ENCODE results near the gene CNIH2.
"Not testable (repeated sequence)": the region's sequence is repeated elsewhere in the genome, so short reads cannot be mapped to it uniquely, and the experiment has no call there.

CNIH2 gene

DNA sequence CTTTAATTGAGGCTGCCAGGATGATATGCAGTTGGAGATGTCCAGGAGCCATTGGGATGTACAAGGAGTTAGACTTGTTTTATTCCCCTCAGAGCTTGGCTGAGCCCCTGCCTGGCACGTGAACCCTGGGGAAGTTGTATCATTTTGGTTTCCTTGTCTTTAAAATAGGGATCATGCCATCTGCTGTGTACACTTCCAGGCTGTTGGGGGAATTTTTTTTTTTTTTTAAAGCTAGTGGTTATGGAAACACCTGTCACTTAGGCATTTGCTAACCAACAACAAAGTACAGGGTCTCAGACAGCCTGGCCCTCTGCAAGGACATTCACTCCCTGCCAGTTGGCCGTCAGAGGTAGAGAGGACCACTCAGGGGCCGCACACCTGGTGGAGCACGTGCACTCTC lies 18.0 kb upstream of the CNIH2 start:
- no peak for DNase-seq

DNA sequence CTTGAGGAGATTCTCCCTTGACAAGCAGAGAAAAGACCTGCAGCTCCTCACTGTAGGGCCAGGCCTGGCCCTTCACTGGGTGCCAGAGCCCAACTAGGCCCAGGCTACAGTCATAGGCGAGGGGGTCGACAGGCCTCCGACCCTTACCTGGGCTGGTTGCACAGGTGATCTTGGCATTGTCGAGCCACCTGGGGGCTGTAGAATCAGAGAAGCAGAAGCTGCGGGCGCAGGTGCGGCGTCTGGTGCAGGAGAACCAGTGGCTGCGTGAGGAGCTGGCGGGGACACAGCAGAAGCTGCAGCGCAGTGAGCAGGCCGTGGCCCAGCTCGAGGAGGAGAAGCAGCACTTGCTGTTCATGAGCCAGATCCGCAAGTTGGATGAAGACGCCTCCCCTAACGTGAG lies 16.4 kb upstream of the CNIH2 start:
- DNase-seq = no peak

DNA sequence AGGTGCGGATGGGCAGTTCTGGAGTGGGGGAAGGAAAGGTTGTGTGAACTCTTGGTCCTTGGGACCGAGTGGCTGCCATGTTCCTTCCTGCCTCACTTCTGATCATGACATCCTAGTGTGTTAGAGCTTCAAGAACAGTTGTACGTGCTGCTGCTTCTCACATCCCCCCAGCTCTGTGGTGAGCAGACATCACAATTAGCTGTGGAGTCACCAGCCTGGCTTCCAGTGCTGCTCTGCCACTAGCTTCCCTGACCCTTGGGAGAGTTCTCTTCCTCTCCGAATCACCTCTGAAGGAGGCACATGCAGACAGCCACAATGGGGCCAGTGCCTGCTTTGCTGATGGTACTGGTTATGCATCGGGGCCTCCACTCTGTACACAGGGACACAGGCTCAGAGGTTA lies 15.8 kb upstream of the CNIH2 start:
- no peak for DNase-seq

- DNase-seq = no peak
Measured at GRCh38 chr11:66262696-66263095, 15.3 kb upstream of the CNIH2 start.

DNA sequence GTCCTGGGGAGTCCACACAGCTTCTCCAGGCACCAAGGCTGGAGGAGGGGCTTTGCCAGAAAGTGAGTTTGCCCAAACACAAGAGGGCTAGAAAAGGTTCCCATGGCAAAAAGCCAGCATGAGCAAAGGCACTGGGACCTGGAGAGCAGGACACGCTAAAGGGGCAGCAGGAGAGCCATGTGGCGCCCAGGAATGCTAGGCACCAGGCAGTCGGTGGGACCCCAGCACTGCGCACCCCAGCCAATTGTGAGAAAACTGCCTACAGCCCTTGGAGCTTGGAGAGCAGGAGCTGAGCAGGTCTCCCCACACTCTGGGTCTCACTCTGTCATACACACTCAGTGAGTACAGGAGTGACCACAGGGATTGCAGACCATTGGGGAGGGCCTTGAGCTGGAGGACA lies 14.7 kb upstream of the CNIH2 start:
- DNase-seq = no peak

DNA sequence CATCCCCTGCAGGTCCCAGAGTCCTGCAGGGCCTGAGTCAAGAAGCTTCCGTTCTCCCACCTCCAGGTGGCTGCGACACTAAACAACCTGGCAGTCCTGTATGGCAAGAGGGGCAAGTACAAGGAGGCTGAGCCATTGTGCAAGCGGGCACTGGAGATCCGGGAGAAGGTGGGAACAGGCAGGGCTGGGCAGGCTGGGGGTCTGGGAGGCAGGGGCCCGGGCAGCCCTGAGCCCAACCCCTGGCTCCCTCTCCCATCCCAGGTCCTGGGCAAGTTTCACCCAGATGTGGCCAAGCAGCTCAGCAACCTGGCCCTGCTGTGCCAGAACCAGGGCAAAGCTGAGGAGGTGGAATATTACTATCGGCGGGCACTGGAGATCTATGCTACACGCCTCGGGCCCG lies 14.2 kb upstream of the CNIH2 start:
- no peak for DNase-seq

- no peak for DNase-seq
Measured at GRCh38 chr11:66264383-66264782, 13.6 kb upstream of the CNIH2 start.

GRCh38 chr11:66264914-66265313 lies 13.1 kb upstream of the CNIH2 start:
- peak in 1 of 2 donors; percentile 46 for DNase-seq

- DNase-seq = no peak
Measured at GRCh38 chr11:66265531-66266377, 12.2 kb upstream of the CNIH2 start.

DNA sequence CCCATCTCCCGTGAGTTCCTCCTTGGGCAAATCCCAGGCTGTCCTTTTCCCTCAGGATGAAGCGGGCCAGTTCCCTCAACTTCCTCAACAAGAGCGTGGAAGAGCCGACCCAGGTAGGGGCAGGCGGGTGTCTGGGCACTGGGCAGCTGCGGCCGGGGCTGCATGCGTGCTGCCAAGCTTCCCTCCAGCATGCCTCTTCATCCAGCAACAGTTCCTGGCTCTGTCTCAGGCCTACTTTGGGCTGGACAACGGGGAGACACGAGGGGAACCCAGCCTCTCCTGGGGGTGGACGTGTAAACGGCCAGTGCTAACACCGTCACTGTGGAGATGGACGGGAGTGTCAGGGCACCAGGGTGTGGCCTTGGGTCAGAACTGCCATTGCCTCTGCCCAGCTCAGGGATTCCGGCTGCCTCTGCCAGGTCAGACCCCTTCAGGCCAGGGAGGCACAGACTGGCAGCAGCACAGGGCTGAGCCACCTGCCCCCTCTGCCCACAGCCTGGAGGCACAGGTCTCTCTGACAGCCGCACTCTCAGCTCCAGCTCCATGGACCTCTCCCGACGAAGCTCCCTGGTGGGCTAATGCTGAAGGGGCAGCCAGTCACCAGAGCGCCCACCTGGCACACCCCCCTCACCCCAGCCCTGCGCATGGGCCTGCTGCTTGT lies 11.5 kb upstream of the CNIH2 start:
- DNase-seq = no peak

GRCh38 chr11:66267039-66267378 lies 11.0 kb upstream of the CNIH2 start:
- no peak for DNase-seq

DNA sequence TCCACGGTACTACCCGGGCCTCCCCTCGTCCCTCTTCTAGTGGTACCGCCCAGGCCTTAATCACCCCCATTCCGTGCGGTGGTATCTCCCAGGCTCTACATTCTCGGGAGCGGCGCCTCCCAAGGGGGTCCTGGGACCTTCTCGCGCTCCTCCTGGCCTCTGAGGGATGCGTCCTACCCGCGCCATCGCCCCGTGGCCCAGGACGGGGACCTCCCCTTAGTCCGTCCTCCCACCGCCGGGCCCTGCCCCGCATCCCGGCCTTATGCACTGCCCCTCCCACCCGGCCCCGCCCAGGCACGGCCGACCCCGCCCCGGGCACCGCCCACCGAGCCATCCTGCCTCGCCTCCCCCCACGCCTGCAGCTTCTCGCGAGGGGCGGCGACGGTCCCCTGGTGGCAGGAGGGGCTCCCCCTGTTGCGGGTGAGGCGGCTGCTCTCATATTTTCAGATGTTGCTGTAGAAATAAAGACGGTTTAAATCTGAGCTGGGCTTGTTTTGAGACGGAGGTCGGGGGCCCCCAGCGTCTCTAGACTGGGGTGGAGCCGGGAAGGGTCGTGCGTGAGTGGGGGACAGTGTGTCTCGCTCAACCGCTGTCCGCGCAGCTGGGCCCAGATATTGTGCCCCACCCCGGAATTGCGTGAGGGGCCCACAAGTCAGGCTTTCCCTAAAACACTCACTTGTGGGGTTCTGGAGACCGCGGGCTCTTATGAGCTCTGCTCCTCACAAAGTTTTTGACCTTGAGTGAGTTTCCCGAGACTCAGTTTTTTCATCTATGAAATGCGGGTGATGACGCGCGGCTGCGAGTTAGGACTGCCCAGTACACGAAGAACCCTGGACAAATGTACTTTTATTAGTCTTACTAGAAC lies 10.4 kb upstream of the CNIH2 start:
- DNase-seq = peak; percentile 87 to 89

DNA sequence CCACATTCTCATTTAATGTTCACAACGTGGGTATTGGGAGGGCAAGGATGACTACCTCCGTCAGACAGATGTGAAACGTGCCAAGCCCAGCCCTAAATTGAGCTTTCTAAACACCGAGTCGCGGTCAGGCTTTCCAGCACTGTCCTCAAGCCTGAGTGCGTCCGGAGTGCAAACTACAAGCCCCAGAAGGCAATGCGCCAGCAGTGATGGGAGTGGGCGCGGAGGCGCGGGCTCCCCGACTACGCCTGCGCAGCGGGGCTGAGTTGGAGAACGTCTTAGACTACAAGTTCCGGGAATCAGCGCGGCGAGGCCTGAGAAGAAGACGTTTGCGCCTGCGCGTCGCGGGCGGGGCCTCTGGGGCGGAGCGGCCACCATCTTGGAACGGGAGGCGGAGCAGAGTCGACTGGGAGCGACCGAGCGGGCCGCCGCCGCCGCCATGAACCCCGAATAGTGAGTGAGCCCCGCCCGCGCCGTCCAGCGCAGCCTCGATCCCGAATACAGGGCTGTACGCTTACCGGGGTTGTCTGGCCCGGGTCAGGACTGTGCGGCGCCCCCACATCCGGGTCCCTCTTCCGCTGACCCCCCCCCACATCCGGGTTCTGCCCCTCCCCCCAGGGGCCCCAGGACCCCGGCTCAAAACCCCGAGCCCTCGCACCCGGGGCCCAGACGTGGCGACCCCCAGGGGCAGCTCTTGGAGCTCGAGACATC lies 9.6 kb upstream of the CNIH2 start, which contains the start of gene RAB1B:
Gene RAB1B, plus strand, starts transcription at position 396 of the 708 bp plus-strand sequence. Its CDS starts 41 bp downstream, at position 437.
- DNase-seq = peak; percentile 100

DNA sequence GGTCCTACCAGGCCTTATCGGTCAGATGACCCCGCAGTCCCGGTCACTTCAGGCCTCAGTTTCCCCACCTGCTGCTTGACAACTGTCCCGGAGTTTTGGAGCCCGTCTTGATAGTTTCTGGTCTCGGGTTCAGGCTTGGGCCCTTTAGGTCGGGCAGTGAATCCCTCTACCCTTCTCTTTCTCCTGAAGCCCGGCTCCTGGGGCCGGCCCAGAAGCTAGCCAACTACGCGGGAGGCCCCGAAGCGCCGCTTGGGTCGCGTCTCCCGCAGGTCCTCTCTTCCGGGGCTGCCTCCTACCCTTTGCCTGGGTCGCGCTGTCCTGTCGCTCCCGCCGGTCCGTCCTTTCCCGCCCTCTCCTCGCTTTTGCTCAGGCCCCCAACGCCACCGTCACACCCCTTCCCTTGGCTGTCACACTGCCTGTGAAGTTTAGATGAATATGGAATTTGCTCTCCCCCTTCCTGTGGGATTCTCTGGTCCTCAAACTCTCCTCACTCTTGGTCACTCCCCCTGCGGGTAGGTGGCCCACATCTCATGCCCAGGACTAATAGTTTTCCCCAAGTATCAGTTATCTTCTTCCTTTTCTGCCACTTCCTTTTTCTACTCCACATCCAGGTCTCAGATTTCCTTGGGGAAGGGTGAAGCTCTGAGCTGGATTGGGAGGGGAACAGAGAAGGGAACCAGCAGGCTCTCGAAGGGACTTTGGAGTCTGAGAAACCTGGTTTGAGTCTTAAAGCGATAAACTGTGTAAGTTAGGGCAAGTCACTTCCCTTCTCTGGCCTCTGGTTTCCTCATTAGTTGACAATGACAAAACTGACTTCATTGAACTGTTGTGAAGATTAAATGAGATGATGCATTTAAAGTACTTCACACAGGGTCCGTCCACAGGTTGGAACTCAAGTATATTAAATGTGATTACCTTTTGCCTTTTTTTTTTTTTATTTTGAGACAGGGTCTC lies 8.7 kb upstream of the CNIH2 start:
- no peak for DNase-seq

DNA sequence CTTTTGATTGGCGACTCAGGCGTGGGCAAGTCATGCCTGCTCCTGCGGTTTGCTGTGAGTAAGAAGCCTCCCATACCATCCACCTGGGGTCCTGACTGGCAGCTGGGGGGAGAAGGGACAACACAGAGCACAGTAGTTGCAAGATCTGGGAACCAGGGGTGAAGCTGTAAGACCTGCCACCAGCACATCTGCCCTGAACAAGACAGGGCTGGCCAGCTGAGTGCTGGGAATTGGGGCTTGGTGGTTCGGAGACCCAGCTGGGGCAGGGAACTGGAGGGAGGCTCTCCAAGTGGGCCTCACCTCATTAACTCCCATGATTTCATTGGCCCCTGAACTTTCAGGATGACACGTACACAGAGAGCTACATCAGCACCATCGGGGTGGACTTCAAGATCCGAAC lies 6.2 kb upstream of the CNIH2 start:
- DNase-seq = no peak

GRCh38 chr11:66272596-66272995 lies 5.4 kb upstream of the CNIH2 start:
- peak; percentile 53 to 55 for DNase-seq

DNA sequence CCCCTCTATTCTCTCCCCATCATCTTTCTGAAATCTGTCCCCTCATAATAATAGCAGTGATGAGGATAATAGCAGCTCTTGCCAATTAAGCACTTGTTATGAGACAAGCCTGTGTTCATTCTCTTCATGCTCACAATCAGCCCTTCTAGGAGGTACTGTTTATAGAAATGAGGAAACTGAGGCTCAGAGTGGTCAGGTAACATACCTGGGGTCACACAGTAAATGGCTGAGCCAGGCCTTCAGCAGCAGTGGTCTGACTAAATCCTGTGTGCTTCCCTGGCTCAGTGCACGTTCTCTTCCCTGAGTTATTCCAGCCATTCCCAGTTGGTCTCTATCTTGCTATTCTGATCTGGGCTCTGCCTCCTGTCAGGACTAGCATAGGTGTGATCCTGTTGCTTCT lies 3.8 kb upstream of the CNIH2 start:
- DNase-seq = no peak

GRCh38 chr11:66275396-66275795 lies 2.6 kb upstream of the CNIH2 start:
- no peak for DNase-seq

DNA sequence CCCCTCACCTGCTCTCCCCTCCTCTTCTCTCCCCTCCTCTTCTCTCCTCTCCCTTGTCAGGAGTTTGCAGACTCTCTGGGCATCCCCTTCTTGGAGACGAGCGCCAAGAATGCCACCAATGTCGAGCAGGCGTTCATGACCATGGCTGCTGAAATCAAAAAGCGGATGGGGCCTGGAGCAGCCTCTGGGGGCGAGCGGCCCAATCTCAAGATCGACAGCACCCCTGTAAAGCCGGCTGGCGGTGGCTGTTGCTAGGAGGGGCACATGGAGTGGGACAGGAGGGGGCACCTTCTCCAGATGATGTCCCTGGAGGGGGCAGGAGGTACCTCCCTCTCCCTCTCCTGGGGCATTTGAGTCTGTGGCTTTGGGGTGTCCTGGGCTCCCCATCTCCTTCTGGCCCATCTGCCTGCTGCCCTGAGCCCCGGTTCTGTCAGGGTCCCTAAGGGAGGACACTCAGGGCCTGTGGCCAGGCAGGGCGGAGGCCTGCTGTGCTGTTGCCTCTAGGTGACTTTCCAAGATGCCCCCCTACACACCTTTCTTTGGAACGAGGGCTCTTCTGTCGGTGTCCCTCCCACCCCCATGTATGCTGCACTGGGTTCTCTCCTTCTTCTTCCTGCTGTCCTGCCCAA lies 1.9 kb upstream of the CNIH2 start:
- no peak for DNase-seq

GRCh38 chr11:66276619-66277018 lies 1.4 kb upstream of the CNIH2 start:
- DNase-seq = not testable (repeated sequence)

DNA sequence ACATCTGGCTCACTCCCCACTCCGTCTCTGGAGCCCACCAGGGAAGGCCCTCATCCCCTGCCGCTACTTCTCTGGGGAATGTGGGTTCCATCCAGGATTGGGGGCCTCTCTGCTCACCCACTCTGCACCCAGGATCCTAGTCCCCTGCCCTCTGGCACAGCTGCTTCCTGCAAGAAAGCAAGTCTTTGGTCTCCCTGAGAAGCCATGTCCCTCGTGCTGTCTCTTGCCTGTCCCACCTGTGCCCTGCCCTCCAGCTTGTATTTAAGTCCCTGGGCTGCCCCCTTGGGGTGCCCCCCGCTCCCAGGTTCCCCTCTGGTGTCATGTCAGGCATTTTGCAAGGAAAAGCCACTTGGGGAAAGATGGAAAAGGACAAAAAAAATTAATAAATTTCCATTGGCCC lies 911 bp upstream of the CNIH2 start:
- DNase-seq = not testable (repeated sequence)
